Measurements from ENCODE around the gene MIPEP. TPM values are rescaled to one million over a fixed set of nuclear protein-coding genes. Genes with fewer than 3 reads are reported as not detected.

MIPEP gene
- total and polyA plus RNA-seq, 10 of the 15 experiments (the other 5 are each of a cell fraction or from before 2014, with no cell fraction given), result 15.6 to 56.2 (median 29.8) TPM

DNA sequence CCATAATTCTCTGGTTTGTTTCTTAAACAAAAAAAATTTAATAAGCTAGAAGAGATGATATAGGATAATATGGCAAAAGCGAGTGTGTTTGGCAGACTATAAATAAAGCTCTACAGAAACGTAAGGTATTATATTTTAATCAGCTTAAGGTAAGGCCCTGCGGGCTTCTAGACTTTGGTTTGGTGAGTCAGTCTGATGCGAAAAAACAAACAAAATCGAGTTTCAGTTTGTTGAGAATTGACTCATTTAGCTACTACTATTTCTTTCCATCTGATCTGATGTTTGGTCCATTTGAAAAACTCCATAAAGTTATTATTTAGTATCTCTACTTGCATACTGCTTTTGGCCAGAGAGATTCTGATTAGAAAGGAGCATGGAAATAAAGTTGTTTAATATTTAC lies 138.0 kb downstream of the MIPEP start:
- FAIRE-seq (no peak), DNase-seq (ENCODE audit: low read depth, low spot score) (peak; percentile 41), ATAC-seq (peak; percentile 68)
- Histone ChIP-seq H3K4me3 (no peak overlapping the region), H3K4me2 (ENCODE audit: control insufficient read depth, insufficient read depth) (no peak overlapping the region), H3K79me2 (ENCODE audit: control insufficient read depth, insufficient read depth, low read length) (no peaks in the 10 kb centered on the region), H4K20me1 (ENCODE audit: control insufficient read depth, insufficient read depth) (no peaks in the 10 kb centered on the region), H3K9ac (ENCODE audit: control insufficient read depth, insufficient read depth, low read length) (no peak overlapping the region), H3K36me3 (ENCODE audit: control insufficient read depth in 2 of 2, insufficient read depth in 2 of 2, low read length in 1 of 2) (no peaks in the 10 kb centered on the region), H3K27ac (ENCODE audit: control insufficient read depth, insufficient read depth) (peak overlapping the region; percentile 86), H3K4me1 (ENCODE audit: control insufficient read depth, insufficient read depth, low read length) (peaks cover 42% of the 10 kb centered on the region), H3K9me3 (replicated peaks; ENCODE audit: control insufficient read depth, insufficient read depth, low read length) (no peaks in the 10 kb centered on the region), H2AFZ (ENCODE audit: control insufficient read depth, low read depth, low read length) (no peak overlapping the region), H3K27me3 (replicated peaks in 1 of 2; ENCODE audit: control insufficient read depth in 2 of 2, insufficient read depth in 2 of 2, low read length in 1 of 2) (no peaks in the 10 kb centered on the region)
- no TSS peak for BruUV-seq (replicated peaks)
- intact Hi-C loops (cut with micrococcal nuclease; ENCODE audit: unreplicated experiment), result no loop called here
- in situ Hi-C loops (cut with MboI), result no loop called here
- 7% methylated on average over 5 of the region's 5 CpGs for WGBS (ENCODE audit: insufficient coverage, insufficient replicate concordance, low lambda C conversion rate, missing lambda C conversion rate)
- RAD21 ChIA-PET (ENCODE audit: unreplicated experiment), result interaction anchor here (0.5 to 1.9 kb wide), 8 partner anchors 25 to 94 kb away, joined by 3 to 6 read pairs (median 4); no protein-coding TSS in a partner anchor
- CTCF ChIA-PET, result interaction anchor here (0.7 to 3.5 kb wide), 6 partner anchors 9 to 97 kb away, joined by 3 to 15 read pairs (median 4); no protein-coding TSS in a partner anchor
- POLR2A ChIA-PET, result no interaction called here
- SMC1A ChIA-PET (ENCODE audit: uncharacterized antibody, unreplicated experiment), result interaction anchor here (0.7 to 3.1 kb wide), 13 partner anchors 8 to 98 kb away, joined by 3 to 13 read pairs (median 4); no protein-coding TSS in a partner anchor
- TF ChIP-seq ZNF217 (IDR thresholded peaks at IDR 0.05) (no peak), CREB1 (IDR thresholded peaks at IDR 0.05; ENCODE audit: low read depth) (peak; percentile 39; the same call in 1 of the 2 replicates), IKZF2 (IDR thresholded peaks at IDR 0.05) (peak; percentile 9 to 20; a peak in 1 of 4 replicates), ATF7 (IDR thresholded peaks at IDR 0.05; ENCODE audit: low read depth) (0 out of 2 replicates have a peak, but pooled peaks have one; percentile 17), RAD21 (IDR thresholded peaks at IDR 0.05; ENCODE audit: insufficient read depth, low read depth, low read length) (0 out of 2 replicates have a peak, but pooled peaks have one; percentile 8), MEF2A (IDR thresholded peaks at IDR 0.05; ENCODE audit: insufficient read depth, low read depth, low read length) (peak; percentile 70), BCL11A (IDR thresholded peaks at IDR 0.05; ENCODE audit: low read depth, low read length) (peak; percentile 57; the same call in 1 of the 2 replicates), CREM (IDR thresholded peaks at IDR 0.05; ENCODE audit: low read depth) (peak; percentile 59; the same call in 1 of the 2 replicates), IRF4 (IDR thresholded peaks at IDR 0.05; ENCODE audit: low read depth, low read length) (peak; percentile 59; the same call in 1 of the 2 replicates), DPF2 (IDR thresholded peaks at IDR 0.05) (0 out of 2 replicates have a peak, but pooled peaks have one; percentile 8), GABPA (IDR thresholded peaks at IDR 0.05; ENCODE audit: low read depth) (0 out of 2 replicates have a peak, but pooled peaks have one; percentile 34), JUNB (IDR thresholded peaks at IDR 0.05) (peak; percentile 91), RUNX3 (IDR thresholded peaks at IDR 0.05; ENCODE audit: low read length) (peak; percentile 77), FOXM1 (IDR thresholded peaks at IDR 0.05; ENCODE audit: low read depth, low read length) (peak; percentile 72; the same call in 1 of the 2 replicates), EP300 (IDR thresholded peaks at IDR 0.05; ENCODE audit: borderline replicate concordance in 1 of 2, control insufficient read depth in 1 of 2, low read depth in 2 of 2, low read length in 2 of 2) (peak in 1 of 2 experiments; percentile 32; a peak in 1 of 4 replicates), YBX1 (IDR thresholded peaks at IDR 0.05) (no peak), YY1 (IDR thresholded peaks at IDR 0.05; ENCODE audit: low read depth, low read length) (no peak), TBL1XR1 (IDR thresholded peaks at IDR 0.05; ENCODE audit: low read depth, low read length) (no peak), SUPT20H (IDR thresholded peaks at IDR 0.05; ENCODE audit: borderline replicate concordance, control insufficient read depth, low read depth, low read length) (no peak), NFIC (IDR thresholded peaks at IDR 0.05; ENCODE audit: low read depth, low read length) (peak; percentile 60)
- TF ChIP-seq, protein P1, sequence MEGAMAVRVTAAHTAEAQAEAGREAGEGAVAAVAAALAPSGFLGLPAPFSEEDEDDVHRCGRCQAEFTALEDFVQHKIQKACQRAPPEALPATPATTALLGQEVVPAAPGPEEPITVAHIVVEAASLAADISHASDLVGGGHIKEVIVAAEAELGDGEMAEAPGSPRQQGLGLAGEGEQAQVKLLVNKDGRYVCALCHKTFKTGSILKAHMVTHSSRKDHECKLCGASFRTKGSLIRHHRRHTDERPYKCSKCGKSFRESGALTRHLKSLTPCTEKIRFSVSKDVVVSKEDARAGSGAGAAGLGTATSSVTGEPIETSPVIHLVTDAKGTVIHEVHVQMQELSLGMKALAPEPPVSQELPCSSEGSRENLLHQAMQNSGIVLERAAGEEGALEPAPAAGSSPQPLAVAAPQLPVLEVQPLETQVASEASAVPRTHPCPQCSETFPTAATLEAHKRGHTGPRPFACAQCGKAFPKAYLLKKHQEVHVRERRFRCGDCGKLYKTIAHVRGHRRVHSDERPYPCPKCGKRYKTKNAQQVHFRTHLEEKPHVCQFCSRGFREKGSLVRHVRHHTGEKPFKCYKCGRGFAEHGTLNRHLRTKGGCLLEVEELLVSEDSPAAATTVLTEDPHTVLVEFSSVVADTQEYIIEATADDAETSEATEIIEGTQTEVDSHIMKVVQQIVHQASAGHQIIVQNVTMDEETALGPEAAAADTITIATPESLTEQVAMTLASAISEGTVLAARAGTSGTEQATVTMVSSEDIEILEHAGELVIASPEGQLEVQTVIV (IDR thresholded peaks at IDR 0.05; ENCODE audit: borderline replicate concordance, partially characterized antibody), result no peak
- TF ChIP-seq, protein P2, sequence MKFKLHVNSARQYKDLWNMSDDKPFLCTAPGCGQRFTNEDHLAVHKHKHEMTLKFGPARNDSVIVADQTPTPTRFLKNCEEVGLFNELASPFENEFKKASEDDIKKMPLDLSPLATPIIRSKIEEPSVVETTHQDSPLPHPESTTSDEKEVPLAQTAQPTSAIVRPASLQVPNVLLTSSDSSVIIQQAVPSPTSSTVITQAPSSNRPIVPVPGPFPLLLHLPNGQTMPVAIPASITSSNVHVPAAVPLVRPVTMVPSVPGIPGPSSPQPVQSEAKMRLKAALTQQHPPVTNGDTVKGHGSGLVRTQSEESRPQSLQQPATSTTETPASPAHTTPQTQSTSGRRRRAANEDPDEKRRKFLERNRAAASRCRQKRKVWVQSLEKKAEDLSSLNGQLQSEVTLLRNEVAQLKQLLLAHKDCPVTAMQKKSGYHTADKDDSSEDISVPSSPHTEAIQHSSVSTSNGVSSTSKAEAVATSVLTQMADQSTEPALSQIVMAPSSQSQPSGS (IDR thresholded peaks at IDR 0.05; ENCODE audit: low read length), result peak; percentile 67; the same call in 1 of the 2 replicates

Measured in GM12878 (cell line).